Jurkat, Clone E6-1 (cell line): Measurements from ENCODE around the gene SNRPA.
"Not testable (repeated sequence)": the region's sequence is repeated elsewhere in the genome, so short reads cannot be mapped to it uniquely, and the experiment has no call there.

Source experiments
- DNase-seq: peaks from one replicate; pipeline ENCODE4 v3.0.0-alpha.2; 2011; ENCODE audit warnings: low read depth, low spot score
- H3K4me3 ChIP-seq: 2 replicates; pipeline ENCODE4 v1.5.1; 2011; ENCODE audit warnings: mild to moderate bottlenecking, low read length, control low read depth, moderate library complexity

Gene SNRPA

GRCh38 chr19:40766385-40766784 lies 15.4 kb downstream of the SNRPA start:
- not testable (repeated sequence) for H3K4me3 ChIP-seq, DNase-seq

GRCh38 chr19:40768869-40769268 lies 17.9 kb downstream of the SNRPA start:
- no peak for DNase-seq
- no peak overlapping the region for H3K4me3 ChIP-seq

DNA sequence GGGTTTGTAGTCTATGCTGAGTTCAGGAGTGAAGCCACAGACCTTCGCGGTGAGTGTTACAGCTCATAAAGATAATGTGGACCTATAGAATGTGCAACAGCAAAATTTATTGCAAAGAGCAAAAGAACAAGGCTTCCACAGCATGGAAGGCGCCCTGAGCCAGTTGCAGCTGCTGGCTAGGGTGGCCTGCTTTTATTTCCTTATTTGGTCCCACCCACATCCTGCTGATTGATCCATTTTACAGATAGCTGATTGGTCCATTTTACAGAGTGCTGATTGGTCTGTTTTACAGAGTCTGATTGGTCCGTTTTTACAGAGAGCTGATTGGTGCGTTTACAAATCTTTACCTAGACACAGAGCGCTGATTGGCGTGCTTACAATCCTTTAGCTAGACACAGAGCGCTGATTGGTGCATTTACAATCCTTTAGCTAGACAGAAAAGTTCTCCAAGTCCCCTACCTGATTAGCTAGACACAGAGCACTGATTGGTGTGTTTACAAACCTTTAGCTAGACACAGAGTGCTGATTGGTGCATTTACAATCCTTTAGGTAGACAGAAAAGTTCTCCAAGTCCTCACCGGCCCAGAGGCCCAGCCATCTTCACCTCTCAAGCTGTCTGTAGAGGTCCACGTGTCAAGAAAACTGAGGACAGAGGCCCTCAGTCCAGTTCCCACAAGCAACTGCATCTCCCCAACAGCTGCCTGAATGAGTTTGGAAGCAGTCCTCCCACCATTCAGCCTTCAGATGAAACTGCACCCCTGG lies 20.3 kb downstream of the SNRPA start:
- H3K4me3 ChIP-seq, result not testable (repeated sequence)
- DNase-seq, result peak; percentile 52

DNA sequence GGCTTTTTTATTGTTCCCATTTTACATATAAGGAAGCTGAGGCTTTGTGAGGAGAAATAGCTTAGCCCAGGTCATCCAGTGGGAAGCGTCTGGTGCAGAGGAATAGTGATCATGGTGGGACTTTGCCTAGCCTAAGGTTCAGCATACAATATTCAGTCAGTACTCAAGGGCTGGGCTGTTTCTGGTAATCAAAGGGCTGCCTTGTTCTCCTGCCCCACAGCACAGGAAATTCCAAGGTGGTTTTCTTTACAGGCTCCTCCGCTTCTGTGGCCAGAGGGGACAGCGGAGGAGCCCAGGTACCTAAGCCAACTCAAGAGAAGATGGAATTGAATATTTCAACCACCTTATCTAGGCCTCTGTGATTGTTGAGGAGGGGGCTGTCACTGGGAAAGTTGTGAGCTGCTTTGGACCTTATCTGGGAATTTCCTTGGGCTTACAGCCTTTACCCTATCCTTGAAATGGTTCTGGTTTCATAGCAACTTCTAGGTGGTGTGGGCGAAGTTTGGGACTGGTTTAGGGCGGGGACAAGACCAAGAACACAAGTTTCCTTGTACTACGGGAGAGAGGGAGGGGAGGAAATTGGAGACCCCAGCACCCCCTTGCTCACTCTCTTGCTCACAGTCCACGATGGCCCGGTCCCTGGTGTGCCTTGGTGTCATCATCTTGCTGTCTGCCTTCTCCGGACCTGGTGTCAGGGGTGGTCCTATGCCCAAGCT lies 24.1 kb downstream of the SNRPA start, which contains the start of gene MIA:
Gene MIA (plus strand): TSS at position 606 of the 716 bp plus-strand sequence. CDS start 22 bp downstream, at position 628.
- DNase-seq, result no peak

DNA sequence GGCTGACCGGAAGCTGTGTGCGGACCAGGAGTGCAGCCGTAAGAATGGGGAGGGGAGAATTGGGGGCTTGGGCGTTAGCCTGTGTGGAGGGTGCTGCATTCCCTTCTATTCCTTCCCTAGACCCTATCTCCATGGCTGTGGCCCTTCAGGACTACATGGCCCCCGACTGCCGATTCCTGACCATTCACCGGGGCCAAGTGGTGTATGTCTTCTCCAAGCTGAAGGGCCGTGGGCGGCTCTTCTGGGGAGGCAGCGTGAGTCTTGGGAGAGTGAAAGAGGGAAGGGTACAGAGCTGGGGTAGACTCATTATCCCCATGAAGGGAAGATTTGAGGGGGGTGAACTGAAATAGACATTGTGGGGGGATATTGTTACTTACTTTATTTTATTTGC lies 24.6 kb downstream of the SNRPA start:
- DNase-seq, result no peak
- no peak overlapping the region for H3K4me3 ChIP-seq

More for the DNA sequence above, 24.1 kb downstream of the SNRPA start, which contains the start of gene MIA:
- H3K4me3 ChIP-seq, result no peak within 1 kb of the TSS

DNA sequence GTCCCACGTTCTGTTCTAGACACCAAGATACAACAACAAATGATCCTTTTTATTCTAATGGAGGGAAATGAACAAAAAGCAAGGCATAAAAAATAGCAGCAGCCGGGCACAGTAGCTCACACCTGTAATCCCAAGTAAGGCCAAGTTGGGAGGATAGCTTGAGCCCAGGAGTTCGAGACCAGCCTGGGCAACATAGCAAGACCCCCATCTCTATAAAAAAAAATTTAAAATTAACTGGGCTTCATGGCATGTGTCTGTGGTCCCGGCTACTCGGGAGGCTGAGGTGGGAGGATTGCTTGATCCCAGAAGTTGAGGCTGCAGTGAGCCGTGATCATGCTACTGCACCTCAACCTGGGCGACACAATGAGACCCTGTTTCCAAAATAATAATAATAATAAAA lies 25.4 kb downstream of the SNRPA start:
- H3K4me3 ChIP-seq, result no peak overlapping the region
- no peak for DNase-seq

DNA sequence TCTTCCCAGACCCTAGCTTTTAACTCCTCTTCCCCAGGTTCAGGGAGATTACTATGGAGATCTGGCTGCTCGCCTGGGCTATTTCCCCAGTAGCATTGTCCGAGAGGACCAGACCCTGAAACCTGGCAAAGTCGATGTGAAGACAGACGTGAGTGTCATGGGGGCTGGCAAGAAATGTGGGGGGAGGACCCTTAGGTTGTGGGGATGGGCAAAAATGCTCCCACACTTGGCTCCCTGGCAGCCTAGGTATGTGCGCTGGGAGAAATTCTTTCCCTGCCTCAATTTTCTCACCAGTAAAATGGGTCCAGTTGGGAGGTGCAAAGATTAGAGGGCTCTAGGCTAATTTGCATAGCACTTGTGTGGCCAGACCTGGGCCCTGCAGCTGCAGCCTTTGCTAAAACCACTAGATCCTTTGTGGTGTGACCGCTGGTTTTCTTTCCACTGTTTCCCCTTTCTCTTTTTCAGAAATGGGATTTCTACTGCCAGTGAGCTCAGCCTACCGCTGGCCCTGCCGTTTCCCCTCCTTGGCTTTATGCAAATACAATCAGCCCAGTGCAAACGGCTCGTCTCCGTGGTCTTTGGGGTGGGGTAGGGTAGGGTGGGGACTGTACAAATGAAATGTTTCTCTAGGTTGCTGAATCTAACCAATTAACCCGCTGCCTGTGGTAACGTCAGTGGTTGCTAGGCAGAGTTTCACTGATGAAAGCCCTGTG lies 26.1 kb downstream of the SNRPA start:
- DNase-seq, result peak; percentile 98

GRCh38 chr19:40777645-40777936 lies 26.6 kb downstream of the SNRPA start:
- H3K4me3 ChIP-seq, result peak overlapping the region; percentile 82
- no peak for DNase-seq

More for the DNA sequence above, 26.1 kb downstream of the SNRPA start:
- H3K4me3 ChIP-seq, result peak overlapping the region; percentile 82

DNA sequence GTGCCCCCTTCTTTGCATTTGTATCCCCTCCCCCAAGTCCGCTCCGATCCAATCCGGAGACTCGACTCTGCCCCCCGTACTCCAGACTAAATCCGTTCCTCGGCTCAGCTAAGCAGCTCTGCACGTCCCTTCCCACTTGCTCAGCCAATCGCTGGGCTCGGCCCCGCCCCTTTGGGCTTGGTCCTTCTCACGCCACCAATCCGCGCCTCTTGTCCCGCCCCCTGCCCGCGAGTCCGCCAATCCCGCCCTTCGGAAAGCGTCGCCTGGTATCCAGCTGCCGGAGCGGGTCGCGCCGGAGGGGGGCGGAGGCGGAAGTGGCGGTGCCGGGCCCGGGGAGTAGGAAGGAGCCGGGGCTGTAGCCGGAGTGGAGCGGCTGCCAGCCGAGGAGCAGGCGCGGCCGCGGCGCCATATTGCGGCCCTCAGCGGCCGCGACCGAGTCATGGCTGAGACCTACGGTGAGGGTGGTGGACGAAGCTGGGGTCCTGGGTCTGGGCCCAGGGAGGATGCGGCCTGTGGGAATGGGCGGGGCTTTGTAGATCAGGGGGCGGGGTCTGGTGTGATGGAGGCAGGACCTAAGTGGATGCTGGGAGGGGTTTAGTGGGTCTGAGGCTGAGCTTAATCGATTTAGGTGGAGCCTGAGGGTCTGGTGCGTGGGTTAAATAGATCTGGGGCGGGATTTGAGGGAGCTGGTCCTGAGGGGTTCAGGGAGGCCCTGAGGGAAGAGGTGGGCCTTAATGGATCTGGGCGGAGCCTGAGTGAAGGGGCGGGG lies 27.1 kb downstream of the SNRPA start, which contains the start of gene RAB4B:
Gene RAB4B (plus strand): TSS at position 311 of the 769 bp plus-strand sequence. CDS start 129 bp downstream, at position 440.
- peak within 1 kb of the TSS; percentile 82 for H3K4me3 ChIP-seq
- peak; percentile 100 for DNase-seq

- H3K4me3 ChIP-seq, result peak overlapping the region; percentile 77
- DNase-seq, result no peak
Observed at GRCh38 chr19:40778706-40779284, 27.8 kb downstream of the SNRPA start.

DNA sequence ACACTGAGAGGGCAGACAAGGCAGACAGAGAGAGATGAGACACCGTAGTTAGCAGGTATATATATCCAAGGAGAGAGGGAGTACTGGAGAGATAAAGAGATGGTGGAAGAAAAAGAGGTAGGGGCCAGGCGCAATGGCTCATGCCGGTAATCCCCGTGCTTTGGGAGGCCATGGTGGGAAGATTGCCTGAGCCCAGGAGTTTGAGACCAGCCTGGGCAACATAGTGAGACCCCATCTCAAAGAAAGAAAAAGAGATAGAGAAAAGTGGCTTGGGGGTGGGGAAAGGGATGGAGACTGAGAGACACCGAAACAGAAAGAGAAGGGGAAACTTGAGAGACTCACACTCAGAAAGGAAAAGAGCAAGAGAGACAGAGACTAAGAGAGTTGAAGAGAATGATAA lies 29.6 kb downstream of the SNRPA start:
- DNase-seq, result no peak
- no peak overlapping the region for H3K4me3 ChIP-seq

GRCh38 chr19:40781140-40781539 lies 30.1 kb downstream of the SNRPA start:
- no peak for DNase-seq
- H3K4me3 ChIP-seq, result no peak overlapping the region

DNA sequence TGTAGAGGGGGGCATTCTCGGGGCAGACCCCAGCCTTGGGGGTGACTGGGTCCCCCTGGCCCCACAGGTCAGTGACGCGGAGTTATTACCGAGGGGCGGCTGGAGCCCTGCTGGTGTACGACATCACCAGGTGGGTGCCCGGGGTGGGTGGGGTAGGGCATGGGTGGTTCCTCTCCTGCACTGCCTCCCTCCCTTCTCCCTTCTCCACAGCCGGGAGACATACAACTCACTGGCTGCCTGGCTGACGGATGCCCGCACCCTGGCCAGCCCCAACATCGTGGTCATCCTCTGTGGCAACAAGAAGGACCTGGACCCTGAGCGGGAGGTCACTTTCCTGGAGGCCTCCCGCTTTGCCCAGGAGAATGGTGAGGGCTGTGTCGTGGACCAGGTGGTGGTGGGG lies 32.7 kb downstream of the SNRPA start:
- DNase-seq, result no peak
- no peak overlapping the region for H3K4me3 ChIP-seq

- DNase-seq, H3K4me3 ChIP-seq: not testable (repeated sequence)
Observed at GRCh38 chr19:40784146-40784545, 33.1 kb downstream of the SNRPA start.

DNA sequence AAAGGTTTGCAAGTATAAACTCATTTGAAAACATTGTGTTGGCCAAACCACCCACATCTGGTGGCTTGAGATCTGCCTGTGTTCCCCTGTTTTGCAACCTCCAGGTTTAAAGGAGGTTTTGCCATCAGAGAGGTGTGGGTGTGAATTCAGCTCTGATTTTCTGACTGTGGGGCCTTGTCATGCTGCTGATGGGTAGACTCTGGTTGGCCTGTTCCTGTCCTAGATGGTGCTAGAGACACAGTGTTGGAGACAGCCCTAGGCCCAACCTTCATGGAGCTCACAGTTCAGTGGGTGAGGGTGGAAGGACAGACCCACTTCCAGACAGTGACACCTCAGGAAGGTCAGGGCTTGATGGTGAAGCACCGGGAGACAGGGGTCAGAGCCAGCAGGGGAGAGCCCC lies 34.5 kb downstream of the SNRPA start:
- no peak for DNase-seq
- H3K4me3 ChIP-seq, result no peak overlapping the region

DNA sequence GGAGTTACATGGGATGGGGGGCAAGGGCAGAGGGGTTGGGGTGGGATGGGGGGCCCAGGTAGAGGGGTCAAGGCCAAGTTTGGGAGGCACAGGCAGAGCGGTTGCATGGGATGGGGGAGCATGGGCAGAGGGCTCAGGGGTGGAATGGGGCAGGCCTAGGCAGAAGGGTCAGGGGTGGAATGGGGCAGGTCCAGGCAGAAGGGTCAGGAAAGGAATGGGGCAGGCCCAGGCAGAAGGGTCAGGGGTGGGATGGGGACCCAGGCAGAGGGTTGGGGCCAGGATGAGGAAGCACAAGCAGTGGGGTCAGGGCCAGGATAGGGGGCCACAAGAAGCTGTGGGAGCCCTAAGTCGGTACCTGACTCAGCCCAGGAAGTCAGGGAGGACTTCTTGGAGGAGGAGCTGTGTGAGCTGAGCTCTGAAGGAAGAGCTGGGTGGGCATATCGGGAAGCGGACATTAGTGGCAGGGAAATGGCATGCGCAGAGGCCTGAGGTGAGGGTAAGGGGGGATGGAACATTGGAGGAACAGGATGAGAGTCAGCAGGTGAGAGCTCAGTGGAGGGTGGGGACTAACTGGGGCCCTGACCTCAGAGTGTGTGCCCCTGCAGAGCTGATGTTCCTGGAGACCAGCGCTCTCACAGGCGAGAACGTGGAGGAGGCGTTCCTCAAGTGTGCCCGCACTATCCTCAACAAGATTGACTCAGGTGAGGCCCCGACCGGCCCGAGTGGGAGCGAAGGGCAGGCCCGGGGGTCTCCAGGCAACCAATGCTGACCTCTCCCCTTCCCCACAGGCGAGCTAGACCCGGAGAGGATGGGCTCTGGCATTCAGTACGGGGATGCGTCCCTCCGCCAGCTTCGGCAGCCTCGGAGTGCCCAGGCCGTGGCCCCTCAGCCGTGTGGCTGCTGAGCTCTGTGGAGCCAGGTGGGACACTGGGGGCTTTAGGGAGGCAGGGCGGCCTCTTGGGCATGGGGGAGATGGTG lies 35.3 kb downstream of the SNRPA start:
- no peak overlapping the region for H3K4me3 ChIP-seq
- no peak for DNase-seq

GRCh38 chr19:40791349-40791748 lies 40.3 kb downstream of the SNRPA start:
- DNase-seq, result no peak
- H3K4me3 ChIP-seq, result no peak overlapping the region

- no peak overlapping the region for H3K4me3 ChIP-seq
- no peak for DNase-seq
Observed at GRCh38 chr19:40791996-40792395, 41.0 kb downstream of the SNRPA start.
